Measurements from ENCODE around the gene DENND5B.

DNA sequence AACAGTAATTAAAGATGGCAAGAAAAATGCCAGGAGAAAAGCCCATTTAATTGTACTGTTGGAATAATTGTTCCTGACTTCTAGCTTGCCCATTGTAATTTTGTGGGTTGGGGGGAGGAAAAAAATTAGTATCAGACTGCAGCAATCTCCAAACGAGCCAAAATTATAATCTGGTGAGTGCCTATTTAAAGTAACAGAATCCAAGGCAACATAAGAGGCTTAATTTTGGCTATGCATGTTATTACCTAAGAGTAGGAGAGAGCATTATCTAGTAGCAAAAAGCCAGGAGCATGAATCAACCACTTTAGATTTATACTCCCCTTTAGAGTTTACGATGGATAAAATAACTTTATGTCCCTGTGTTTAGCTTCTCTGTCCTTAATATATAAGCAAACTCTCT, 14.6 kb upstream of the DENND5B start:
- TF ChIP-seq, protein P1, sequence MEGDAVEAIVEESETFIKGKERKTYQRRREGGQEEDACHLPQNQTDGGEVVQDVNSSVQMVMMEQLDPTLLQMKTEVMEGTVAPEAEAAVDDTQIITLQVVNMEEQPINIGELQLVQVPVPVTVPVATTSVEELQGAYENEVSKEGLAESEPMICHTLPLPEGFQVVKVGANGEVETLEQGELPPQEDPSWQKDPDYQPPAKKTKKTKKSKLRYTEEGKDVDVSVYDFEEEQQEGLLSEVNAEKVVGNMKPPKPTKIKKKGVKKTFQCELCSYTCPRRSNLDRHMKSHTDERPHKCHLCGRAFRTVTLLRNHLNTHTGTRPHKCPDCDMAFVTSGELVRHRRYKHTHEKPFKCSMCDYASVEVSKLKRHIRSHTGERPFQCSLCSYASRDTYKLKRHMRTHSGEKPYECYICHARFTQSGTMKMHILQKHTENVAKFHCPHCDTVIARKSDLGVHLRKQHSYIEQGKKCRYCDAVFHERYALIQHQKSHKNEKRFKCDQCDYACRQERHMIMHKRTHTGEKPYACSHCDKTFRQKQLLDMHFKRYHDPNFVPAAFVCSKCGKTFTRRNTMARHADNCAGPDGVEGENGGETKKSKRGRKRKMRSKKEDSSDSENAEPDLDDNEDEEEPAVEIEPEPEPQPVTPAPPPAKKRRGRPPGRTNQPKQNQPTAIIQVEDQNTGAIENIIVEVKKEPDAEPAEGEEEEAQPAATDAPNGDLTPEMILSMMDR (conservative IDR thresholded peaks at IDR 0.05), result no peak
- no peak for TF ChIP-seq EZH2 (IDR thresholded peaks at IDR 0.05; ENCODE audit: low read depth)
